HG03066 (cell line): ENCODE measurements around the gene MAPK12.
A peak's percentile ranks its signal among the peaks of the same experiment; 100 is the strongest.

Experiments
- ATAC-seq: cut with Tn5 transposase; IDR thresholded peaks from one replicate; pipeline ENCODE4 v1.9.1; 2021; ENCODE audit warnings: low read depth; ENCODE audit not compliant: unreplicated experiment

The MAPK12 gene

DNA sequence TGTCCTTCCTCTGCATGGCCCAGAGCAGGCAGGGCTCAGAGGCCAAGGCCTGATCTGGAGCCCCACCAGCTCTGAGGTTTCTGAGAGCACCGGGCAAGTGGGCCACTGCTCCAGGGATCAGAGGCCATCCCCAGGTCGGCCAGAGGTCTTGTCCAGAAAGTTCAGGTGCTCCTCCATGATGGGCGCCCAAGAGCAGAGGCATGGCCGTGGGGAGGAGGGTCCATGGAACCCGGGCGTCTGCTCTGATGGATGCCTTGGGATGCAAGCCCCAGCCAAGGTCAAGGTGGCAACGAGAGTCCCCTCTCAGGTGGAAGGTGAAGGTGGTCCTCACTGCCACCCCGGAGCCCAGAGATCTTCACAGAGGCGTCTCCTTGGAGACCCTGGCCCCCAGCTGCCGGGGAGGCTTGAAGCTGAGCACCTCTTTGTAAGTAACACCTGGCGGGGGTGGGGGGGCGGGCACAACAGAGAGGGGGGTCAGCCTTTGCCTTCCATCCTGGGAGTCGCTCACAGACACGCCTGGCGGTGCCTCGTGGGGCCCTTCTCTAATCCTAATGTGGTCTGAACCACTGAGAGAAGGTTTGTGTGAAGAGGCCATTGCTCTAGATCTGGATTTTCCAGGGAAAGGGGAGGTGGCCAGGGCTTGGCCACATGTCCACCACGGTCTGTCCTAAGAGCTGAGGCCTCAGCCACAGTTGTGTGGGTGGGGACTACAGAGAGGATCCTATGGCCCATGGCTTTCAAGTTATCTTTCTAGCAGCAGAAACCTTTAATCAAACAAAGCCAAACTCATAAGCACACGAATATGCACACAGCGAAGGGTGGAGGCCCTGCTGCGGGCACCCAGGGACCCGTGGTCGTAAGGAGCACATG, 8.2 kb downstream of the MAPK12 start:
- no peak for ATAC-seq

- no peak for ATAC-seq
Observed at GRCh38 chr22:50252082-50253045, 9.1 kb downstream of the MAPK12 start.

DNA sequence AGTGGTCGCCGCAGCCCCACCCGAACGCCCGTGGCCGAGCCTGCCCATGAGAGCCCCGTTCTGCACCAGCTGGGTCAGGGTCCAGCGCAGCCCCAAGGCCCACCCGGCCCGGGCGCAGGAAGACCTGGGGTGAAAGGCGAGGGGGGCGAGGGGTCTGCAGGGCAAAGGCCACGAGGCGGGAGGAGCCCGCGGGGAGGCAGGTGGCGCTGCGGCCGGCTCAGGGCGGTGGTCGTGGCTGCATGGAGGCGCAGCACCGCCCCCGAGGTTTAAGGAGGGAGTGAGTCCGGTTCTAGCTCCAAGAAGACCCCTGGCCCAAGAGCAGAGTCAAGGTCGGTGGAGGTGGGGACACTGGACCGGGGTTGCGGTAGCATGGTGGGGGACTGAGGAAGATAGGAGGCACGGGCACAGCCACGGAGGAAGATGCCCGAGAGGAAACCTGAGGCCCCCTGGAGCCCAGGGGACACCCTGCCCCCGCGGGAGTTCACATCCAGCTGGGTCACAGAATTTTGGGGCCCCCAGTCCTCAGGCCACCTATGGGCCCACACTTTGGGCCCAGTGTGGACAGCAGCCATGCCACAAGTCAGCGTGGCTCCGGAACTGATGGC, 9.9 kb downstream of the MAPK12 start:
- ATAC-seq = no peak

- no peak for ATAC-seq
Observed at GRCh38 chr22:50250555-50251476, 10.7 kb downstream of the MAPK12 start, which contains the start of gene HDAC10. HDAC10 (minus strand) TSS chr22:50251265; CDS start chr22:50251032, 233 bp downstream.

DNA sequence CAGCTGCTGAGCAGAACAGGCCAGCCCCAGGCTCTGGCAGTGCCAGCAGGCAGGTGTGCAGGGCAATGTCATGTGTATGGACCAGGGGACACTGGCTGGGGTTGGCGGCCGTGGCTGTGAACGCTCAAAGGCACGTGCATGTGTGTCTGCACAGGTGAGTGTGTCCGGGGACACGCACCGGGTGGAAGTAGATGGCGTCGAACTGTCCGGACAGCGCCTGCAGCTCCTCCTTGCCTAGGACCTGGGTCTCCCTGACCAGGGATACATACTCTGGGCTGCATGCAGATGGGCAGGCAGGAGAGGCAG, 11.3 kb downstream of the MAPK12 start:
- no peak for ATAC-seq

GRCh38 chr22:50249341-50250248, 11.9 kb downstream of the MAPK12 start:
- ATAC-seq = no peak

GRCh38 chr22:50248196-50249081, 13.0 kb downstream of the MAPK12 start:
- ATAC-seq = no peak

DNA sequence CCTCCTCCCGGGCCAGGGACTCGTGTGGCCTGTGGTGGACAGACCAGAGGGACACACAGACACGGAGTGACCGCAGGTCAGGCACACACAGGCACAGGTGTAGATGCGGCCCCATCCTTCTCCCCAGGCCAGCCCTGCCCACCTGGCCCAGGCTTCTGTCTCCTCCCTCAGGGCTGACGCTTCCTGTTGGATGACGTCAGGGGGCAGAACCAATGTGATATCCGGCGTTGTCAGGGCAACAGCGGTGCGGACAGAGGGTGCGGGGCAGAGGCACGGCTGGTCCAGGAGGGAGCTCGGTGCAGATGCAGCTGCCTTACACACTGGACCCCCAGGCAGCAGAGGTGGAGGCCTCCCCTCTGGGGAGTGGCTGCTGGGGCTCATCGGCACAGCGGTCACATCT, 13.7 kb downstream of the MAPK12 start:
- no peak for ATAC-seq

DNA sequence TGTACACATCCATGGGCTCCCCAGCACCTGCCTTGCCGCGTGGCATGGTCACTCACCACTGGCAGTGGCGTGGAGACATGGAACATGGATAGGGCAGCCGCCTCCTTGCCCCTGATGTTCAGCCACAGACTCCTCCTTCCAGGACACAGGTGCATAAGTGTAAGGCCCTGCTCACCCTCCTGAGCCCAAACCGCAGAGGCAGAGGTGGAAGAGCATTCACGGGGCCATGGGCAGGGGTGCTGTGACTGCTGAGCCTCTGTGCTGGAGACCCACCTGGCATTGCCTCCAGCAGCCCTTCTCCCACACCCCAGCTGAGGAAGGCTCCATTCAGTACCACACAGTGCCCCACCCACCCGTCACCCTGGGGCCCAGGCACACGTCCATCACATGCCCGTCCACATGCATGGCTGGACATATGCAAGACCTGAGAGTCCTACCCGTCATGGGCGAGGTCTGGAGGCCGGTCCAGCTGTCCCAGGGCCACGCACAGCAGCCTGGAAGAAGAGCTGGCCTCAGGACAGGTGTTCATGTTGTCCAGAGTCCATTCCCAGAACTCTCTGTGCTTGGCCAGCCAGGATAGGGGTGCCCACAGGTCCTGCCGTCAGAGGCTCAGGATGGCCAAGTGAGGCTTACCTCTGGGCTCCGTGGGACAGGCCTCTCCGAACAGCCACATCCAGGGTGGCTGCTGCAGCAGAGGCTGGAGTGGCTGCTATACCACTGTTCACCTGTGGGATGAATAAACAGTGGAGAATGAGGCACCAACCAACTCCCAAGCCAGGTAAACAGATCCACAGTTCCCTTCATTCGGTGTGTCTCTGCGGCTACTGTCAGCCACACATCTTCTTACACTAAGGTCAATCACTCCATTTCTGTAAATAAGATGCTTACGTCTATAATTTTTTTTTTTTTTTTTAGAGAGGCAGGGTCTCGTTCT, 15.0 kb downstream of the MAPK12 start:
- ATAC-seq = no peak

- ATAC-seq = no peak
Observed at GRCh38 chr22:50245214-50246072, 16.0 kb downstream of the MAPK12 start.

GRCh38 chr22:50244420-50245213, 16.9 kb downstream of the MAPK12 start, which contains the start of gene TUBGCP6:
TUBGCP6 (minus strand) TSS chr22:50245023; CDS start chr22:50244459, 564 bp downstream.
- ATAC-seq = peak; percentile 57

DNA sequence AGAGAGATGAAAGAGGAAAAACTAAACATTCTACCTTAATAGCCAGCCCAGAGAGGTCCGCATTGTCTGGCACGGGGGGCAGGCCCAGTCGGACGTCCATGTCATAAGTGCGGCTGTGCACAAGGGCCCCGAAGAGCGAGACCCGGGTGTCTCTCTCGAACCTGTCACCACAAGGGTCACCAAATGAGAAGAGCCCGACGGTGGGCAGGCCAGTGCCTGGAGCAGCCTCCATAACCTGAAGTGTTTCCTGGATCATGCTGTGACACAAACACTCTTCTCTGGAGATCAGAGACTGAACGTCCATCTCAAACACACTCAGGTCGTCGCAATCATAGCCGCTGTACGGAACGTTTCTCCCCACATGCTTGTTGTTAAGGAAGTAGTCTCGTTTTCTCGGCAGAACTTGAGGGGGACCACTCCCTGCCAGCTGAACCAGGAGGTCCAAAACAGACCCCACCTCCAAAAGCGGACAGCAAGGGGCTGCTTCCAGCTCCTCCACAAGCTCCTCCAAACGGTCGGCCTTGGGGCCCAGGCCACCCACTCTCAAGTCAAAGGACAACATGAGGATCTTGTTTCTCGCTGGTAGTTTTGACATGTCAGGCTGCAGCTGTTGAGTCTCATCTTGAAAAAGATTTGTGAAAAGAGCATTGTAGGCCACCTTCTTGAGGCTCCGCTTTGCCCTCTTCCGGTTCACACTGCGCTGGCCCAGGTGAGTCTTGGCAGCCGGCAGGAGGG, 17.6 kb downstream of the MAPK12 start:
- no peak for ATAC-seq

- ATAC-seq = no peak
Observed at GRCh38 chr22:50242406-50242949, 19.0 kb downstream of the MAPK12 start.

GRCh38 chr22:50238755-50239154, 22.7 kb downstream of the MAPK12 start:
- no peak for ATAC-seq
